ENCODE measurements around the gene POLE2.
A peak's percentile ranks its signal among the peaks of the same experiment; 100 is the strongest.
"Not testable (repeated sequence)": the region's sequence is repeated elsewhere in the genome, so short reads cannot be mapped to it uniquely, and the experiment has no call there.

Gene POLE2

GRCh38 chr14:49670475-49670874, 17.5 kb downstream of the POLE2 start:
- no peaks in the 10 kb centered on the region for H3K27me3 ChIP-seq (ENCODE audit: control insufficient read depth in 2 of 2, insufficient read depth in 2 of 2, low read length in 2 of 2)
- H3K9me3 ChIP-seq (ENCODE audit: control insufficient read depth in 2 of 2, low read length in 2 of 2) = no peaks in the 10 kb centered on the region
- no peak overlapping the region for H3K27ac ChIP-seq (ENCODE audit: low read depth in 2 of 2, low read length in 2 of 2)
- H3K36me3 ChIP-seq (ENCODE audit: control insufficient read depth in 2 of 2, insufficient read depth in 2 of 2, low read length in 2 of 2) = no peaks in the 10 kb centered on the region
- H3K9ac ChIP-seq (ENCODE audit: low read depth in 1 of 2, low read length in 2 of 2) = no peak overlapping the region
- H3K4me1 ChIP-seq (ENCODE audit: control insufficient read depth in 2 of 2, insufficient read depth in 2 of 2, low read length in 2 of 2) = no peaks in the 10 kb centered on the region
- H3K4me3 ChIP-seq (ENCODE audit: low read length in 2 of 2) = no peak overlapping the region

- Histone ChIP-seq H3K27ac (ENCODE audit: low read depth in 2 of 2, low read length in 2 of 2) (peak overlapping the region in 1 of 2 donors; percentile 55), H3K36me3 (ENCODE audit: control insufficient read depth in 2 of 2, insufficient read depth in 2 of 2, low read length in 2 of 2) (no peaks in the 10 kb centered on the region), H3K4me1 (ENCODE audit: control insufficient read depth in 2 of 2, insufficient read depth in 2 of 2, low read length in 2 of 2) (peaks cover 0 to 6% of the 10 kb centered on the region in 2 donors), H3K9me3 (ENCODE audit: control insufficient read depth in 2 of 2, low read length in 2 of 2) (no peaks in the 10 kb centered on the region), H3K27me3 (ENCODE audit: control insufficient read depth in 2 of 2, insufficient read depth in 2 of 2, low read length in 2 of 2) (no peaks in the 10 kb centered on the region), H3K4me3 (ENCODE audit: low read length in 2 of 2) (no peak overlapping the region), H3K9ac (ENCODE audit: low read depth in 1 of 2, low read length in 2 of 2) (no peak overlapping the region)
Measured at GRCh38 chr14:49659526-49660455, 28.2 kb downstream of the POLE2 start.

- not testable (repeated sequence) for H3K4me1 ChIP-seq (ENCODE audit: control insufficient read depth in 2 of 2, insufficient read depth in 2 of 2, low read length in 2 of 2); H3K36me3 ChIP-seq (ENCODE audit: control insufficient read depth in 2 of 2, insufficient read depth in 2 of 2, low read length in 2 of 2); H3K27me3 ChIP-seq (ENCODE audit: control insufficient read depth in 2 of 2, insufficient read depth in 2 of 2, low read length in 2 of 2); H3K27ac ChIP-seq (ENCODE audit: low read depth in 2 of 2, low read length in 2 of 2); H3K4me3 ChIP-seq (ENCODE audit: low read length in 2 of 2); H3K9ac ChIP-seq (ENCODE audit: low read depth in 1 of 2, low read length in 2 of 2); H3K9me3 ChIP-seq (ENCODE audit: control insufficient read depth in 2 of 2, low read length in 2 of 2)
Measured at GRCh38 chr14:49657500-49657899, 30.5 kb downstream of the POLE2 start.

GRCh38 chr14:49654511-49654910, 33.5 kb downstream of the POLE2 start:
- Histone ChIP-seq H3K36me3 (ENCODE audit: control insufficient read depth in 2 of 2, insufficient read depth in 2 of 2, low read length in 2 of 2) (no peaks in the 10 kb centered on the region), H3K4me1 (ENCODE audit: control insufficient read depth in 2 of 2, insufficient read depth in 2 of 2, low read length in 2 of 2) (peaks cover 0 to under 1% of the 10 kb centered on the region in 2 donors), H3K27ac (ENCODE audit: low read depth in 2 of 2, low read length in 2 of 2) (no peak overlapping the region), H3K4me3 (ENCODE audit: low read length in 2 of 2) (no peak overlapping the region), H3K27me3 (ENCODE audit: control insufficient read depth in 2 of 2, insufficient read depth in 2 of 2, low read length in 2 of 2) (no peaks in the 10 kb centered on the region), H3K9me3 (ENCODE audit: control insufficient read depth in 2 of 2, low read length in 2 of 2) (no peaks in the 10 kb centered on the region), H3K9ac (ENCODE audit: low read depth in 1 of 2, low read length in 2 of 2) (no peak overlapping the region)

- Histone ChIP-seq H3K4me3 (ENCODE audit: low read length in 2 of 2) (no peak overlapping the region), H3K27ac (ENCODE audit: low read depth in 2 of 2, low read length in 2 of 2) (no peak overlapping the region), H3K27me3 (ENCODE audit: control insufficient read depth in 2 of 2, insufficient read depth in 2 of 2, low read length in 2 of 2) (no peaks in the 10 kb centered on the region), H3K9ac (ENCODE audit: low read depth in 1 of 2, low read length in 2 of 2) (no peak overlapping the region), H3K36me3 (ENCODE audit: control insufficient read depth in 2 of 2, insufficient read depth in 2 of 2, low read length in 2 of 2) (no peaks in the 10 kb centered on the region), H3K9me3 (ENCODE audit: control insufficient read depth in 2 of 2, low read length in 2 of 2) (no peaks in the 10 kb centered on the region), H3K4me1 (ENCODE audit: control insufficient read depth in 2 of 2, insufficient read depth in 2 of 2, low read length in 2 of 2) (no peaks in the 10 kb centered on the region)
Measured at GRCh38 chr14:49653508-49653907, 34.5 kb downstream of the POLE2 start.

- Histone ChIP-seq H3K9me3 (ENCODE audit: control insufficient read depth in 2 of 2, low read length in 2 of 2) (no peaks in the 10 kb centered on the region), H3K27ac (ENCODE audit: low read depth in 2 of 2, low read length in 2 of 2) (peak overlapping the region; percentile 46 to 89), H3K27me3 (ENCODE audit: control insufficient read depth in 2 of 2, insufficient read depth in 2 of 2, low read length in 2 of 2) (no peaks in the 10 kb centered on the region), H3K9ac (ENCODE audit: low read depth in 1 of 2, low read length in 2 of 2) (peak overlapping the region in 1 of 2 donors; percentile 64), H3K36me3 (ENCODE audit: control insufficient read depth in 2 of 2, insufficient read depth in 2 of 2, low read length in 2 of 2) (peaks cover 2 to 3% of the 10 kb centered on the region in 2 donors), H3K4me3 (ENCODE audit: low read length in 2 of 2) (peak overlapping the region; percentile 20 to 52), H3K4me1 (ENCODE audit: control insufficient read depth in 2 of 2, insufficient read depth in 2 of 2, low read length in 2 of 2) (peaks cover 13 to 24% of the 10 kb centered on the region in 2 donors)
Measured at GRCh38 chr14:49642163-49642562, 45.9 kb downstream of the POLE2 start.

GRCh38 chr14:49641697-49642129, 46.3 kb downstream of the POLE2 start:
- H3K4me1 ChIP-seq (ENCODE audit: control insufficient read depth in 2 of 2, insufficient read depth in 2 of 2, low read length in 2 of 2) = peaks cover 13 to 24% of the 10 kb centered on the region in 2 donors
- peaks cover under 1 to 3% of the 10 kb centered on the region in 2 donors for H3K36me3 ChIP-seq (ENCODE audit: control insufficient read depth in 2 of 2, insufficient read depth in 2 of 2, low read length in 2 of 2)
- H3K9me3 ChIP-seq (ENCODE audit: control insufficient read depth in 2 of 2, low read length in 2 of 2) = no peaks in the 10 kb centered on the region
- H3K4me3 ChIP-seq (ENCODE audit: low read length in 2 of 2) = peak overlapping the region; percentile 20 to 52
- H3K9ac ChIP-seq (ENCODE audit: low read depth in 1 of 2, low read length in 2 of 2) = peak overlapping the region in 1 of 2 donors; percentile 64
- no peaks in the 10 kb centered on the region for H3K27me3 ChIP-seq (ENCODE audit: control insufficient read depth in 2 of 2, insufficient read depth in 2 of 2, low read length in 2 of 2)
- peak overlapping the region; percentile 46 to 89 for H3K27ac ChIP-seq (ENCODE audit: low read depth in 2 of 2, low read length in 2 of 2)

GRCh38 chr14:49640540-49641417, 47.2 kb downstream of the POLE2 start:
- Histone ChIP-seq H3K4me3 (ENCODE audit: low read length in 2 of 2) (no peak overlapping the region), H3K4me1 (ENCODE audit: control insufficient read depth in 2 of 2, insufficient read depth in 2 of 2, low read length in 2 of 2) (peaks cover 13 to 30% of the 10 kb centered on the region in 2 donors), H3K36me3 (ENCODE audit: control insufficient read depth in 2 of 2, insufficient read depth in 2 of 2, low read length in 2 of 2) (peaks cover 0 to 3% of the 10 kb centered on the region in 2 donors), H3K27ac (ENCODE audit: low read depth in 2 of 2, low read length in 2 of 2) (peak overlapping the region; percentile 46 to 89), H3K9ac (ENCODE audit: low read depth in 1 of 2, low read length in 2 of 2) (peak overlapping the region in 1 of 2 donors; percentile 44), H3K27me3 (ENCODE audit: control insufficient read depth in 2 of 2, insufficient read depth in 2 of 2, low read length in 2 of 2) (no peaks in the 10 kb centered on the region), H3K9me3 (ENCODE audit: control insufficient read depth in 2 of 2, low read length in 2 of 2) (no peaks in the 10 kb centered on the region)

GRCh38 chr14:49637534-49638078, 50.4 kb downstream of the POLE2 start:
- Histone ChIP-seq H3K4me3 (ENCODE audit: low read length in 2 of 2) (no peak overlapping the region), H3K9me3 (ENCODE audit: control insufficient read depth in 2 of 2, low read length in 2 of 2) (no peaks in the 10 kb centered on the region), H3K27ac (ENCODE audit: low read depth in 2 of 2, low read length in 2 of 2) (no peak overlapping the region), H3K36me3 (ENCODE audit: control insufficient read depth in 2 of 2, insufficient read depth in 2 of 2, low read length in 2 of 2) (peaks cover 0 to 3% of the 10 kb centered on the region in 2 donors), H3K4me1 (ENCODE audit: control insufficient read depth in 2 of 2, insufficient read depth in 2 of 2, low read length in 2 of 2) (peaks cover 13 to 28% of the 10 kb centered on the region in 2 donors), H3K27me3 (ENCODE audit: control insufficient read depth in 2 of 2, insufficient read depth in 2 of 2, low read length in 2 of 2) (no peaks in the 10 kb centered on the region), H3K9ac (ENCODE audit: low read depth in 1 of 2, low read length in 2 of 2) (no peak overlapping the region)
